ENCODE results near the gene FALEC. TPM values are rescaled to one million over a fixed set of nuclear protein-coding genes. Genes with fewer than 3 reads are reported as not detected.
A peak's percentile ranks its signal among the peaks of the same experiment; 100 is the strongest.
"Not testable (repeated sequence)": the region's sequence is repeated elsewhere in the genome, so short reads cannot be mapped to it uniquely, and the experiment has no call there.

FALEC gene
- total and polyA plus RNA-seq, 2 donors from 2014 or later: not detected

DNA sequence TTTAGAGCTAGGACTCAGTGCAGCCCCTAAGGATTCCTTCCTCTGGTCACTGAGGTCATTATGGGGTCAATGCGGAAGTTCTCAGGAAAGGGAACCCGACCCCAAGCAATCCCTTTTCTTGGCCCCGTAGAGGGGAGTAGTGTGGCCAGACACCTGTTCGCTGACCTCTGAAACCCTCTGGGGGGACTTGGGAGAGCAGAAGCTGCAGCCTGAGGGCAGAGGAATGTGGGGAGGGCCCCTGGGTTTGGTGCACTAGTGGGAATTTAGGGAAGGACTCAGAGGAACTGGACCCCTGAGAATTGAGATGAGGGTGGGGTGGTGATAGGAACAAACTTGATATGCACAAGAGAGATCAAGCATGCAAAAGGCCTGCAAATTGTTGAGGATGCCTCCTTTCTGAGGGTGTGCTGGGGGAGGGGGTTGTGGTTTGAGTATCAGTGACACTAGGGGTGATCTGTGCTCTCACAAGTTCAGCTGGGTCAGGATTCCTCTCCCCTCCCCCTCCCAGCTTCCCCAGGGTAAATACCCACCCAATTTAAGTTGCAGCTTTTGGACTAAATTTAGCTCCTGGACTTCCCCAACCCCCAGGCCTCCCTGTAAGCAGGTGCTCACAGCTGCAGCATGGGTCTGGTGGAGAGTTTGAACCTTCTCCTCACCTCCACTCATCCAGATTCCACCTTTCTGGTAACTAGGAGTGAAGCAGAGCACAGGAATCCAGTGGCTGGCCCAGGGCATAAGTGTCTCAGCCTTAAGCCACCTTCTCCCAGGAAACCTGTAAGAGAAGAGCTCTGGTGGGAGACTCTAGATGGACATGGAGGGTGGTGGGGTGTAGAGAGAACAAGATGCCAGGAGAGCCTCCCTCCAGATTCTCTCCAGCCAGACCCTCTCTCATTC lies 47.1 kb downstream of the FALEC start:
- no peak for FAIRE-seq
- Histone ChIP-seq H3K36me3 (ENCODE audit: control insufficient read depth in 2 of 3, insufficient read depth in 3 of 3, low read length in 3 of 3) (no peaks in the 10 kb centered on the region), H3K4me3 (ENCODE audit: low read length in 3 of 3) (peak overlapping the region in 2 of 3 donors; percentile 47 to 85), H3K9ac (ENCODE audit: low read length in 3 of 3) (peak overlapping the region in 2 of 3 donors; percentile 83 to 99), H3K27ac (ENCODE audit: low read depth in 2 of 2, low read length in 2 of 2) (peak overlapping the region; percentile 100), H3K4me1 (ENCODE audit: control insufficient read depth in 2 of 3, insufficient read depth in 2 of 3, low read depth in 1 of 3, low read length in 3 of 3) (peaks cover 10 to 57% (median 56%) of the 10 kb centered on the region in 3 donors), H3K27me3 (ENCODE audit: control insufficient read depth, insufficient read depth, low read length) (no peaks in the 10 kb centered on the region), H3K9me3 (ENCODE audit: control insufficient read depth in 2 of 3, insufficient read depth in 1 of 3, low read length in 3 of 3) (no peaks in the 10 kb centered on the region)
- intact Hi-C loops (cut with DNase I): no loop called here
- TF ChIP-seq, protein P1, sequence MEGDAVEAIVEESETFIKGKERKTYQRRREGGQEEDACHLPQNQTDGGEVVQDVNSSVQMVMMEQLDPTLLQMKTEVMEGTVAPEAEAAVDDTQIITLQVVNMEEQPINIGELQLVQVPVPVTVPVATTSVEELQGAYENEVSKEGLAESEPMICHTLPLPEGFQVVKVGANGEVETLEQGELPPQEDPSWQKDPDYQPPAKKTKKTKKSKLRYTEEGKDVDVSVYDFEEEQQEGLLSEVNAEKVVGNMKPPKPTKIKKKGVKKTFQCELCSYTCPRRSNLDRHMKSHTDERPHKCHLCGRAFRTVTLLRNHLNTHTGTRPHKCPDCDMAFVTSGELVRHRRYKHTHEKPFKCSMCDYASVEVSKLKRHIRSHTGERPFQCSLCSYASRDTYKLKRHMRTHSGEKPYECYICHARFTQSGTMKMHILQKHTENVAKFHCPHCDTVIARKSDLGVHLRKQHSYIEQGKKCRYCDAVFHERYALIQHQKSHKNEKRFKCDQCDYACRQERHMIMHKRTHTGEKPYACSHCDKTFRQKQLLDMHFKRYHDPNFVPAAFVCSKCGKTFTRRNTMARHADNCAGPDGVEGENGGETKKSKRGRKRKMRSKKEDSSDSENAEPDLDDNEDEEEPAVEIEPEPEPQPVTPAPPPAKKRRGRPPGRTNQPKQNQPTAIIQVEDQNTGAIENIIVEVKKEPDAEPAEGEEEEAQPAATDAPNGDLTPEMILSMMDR (IDR thresholded peaks at IDR 0.05; ENCODE audit: borderline replicate concordance, extremely low read depth, insufficient read depth): no peak
- DNase-seq: peak in 2 of 5 donors; percentile 73 to 79

DNA sequence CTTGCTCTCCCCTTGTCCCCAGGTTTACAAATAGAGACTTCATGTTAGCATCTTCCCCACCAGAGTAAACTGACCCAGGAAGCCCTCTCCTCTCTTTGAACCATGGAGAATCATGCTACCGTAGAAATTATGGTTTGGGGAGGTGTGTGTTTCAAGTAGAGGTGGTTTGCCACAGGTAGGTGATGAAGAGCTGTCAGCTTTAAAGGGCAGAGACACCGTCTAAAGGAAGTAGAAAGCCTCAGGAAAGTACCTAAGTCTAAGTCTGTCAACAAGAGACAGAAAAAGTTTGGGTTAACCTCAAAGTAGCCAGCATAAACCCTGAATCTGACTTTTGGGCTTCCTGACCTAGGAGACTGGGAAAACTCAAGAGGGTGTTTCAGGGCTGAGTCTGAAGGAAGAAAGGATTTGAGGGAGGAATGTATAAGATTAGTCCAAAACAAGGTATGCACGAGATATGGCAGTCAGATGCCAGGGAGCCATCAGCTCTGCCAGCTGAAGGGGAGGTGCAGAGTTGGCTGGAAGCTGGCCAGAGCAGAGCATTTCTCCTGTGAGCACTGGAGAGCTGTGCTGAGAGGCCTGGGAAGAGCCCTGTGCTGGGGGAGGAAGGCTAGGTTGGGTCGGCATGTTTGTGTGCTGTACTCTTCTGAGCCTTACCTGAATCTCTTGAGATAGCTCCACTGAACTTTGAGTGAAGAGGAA lies 47.9 kb downstream of the FALEC start:
- intact Hi-C loops (cut with DNase I): no loop called here
- Histone ChIP-seq H3K9me3 (ENCODE audit: control insufficient read depth in 2 of 3, insufficient read depth in 1 of 3, low read length in 3 of 3) (no peaks in the 10 kb centered on the region), H3K36me3 (ENCODE audit: control insufficient read depth in 2 of 3, insufficient read depth in 3 of 3, low read length in 3 of 3) (no peaks in the 10 kb centered on the region), H3K4me1 (ENCODE audit: control insufficient read depth in 2 of 3, insufficient read depth in 2 of 3, low read depth in 1 of 3, low read length in 3 of 3) (peaks cover 12 to 61% (median 60%) of the 10 kb centered on the region in 3 donors), H3K27ac (ENCODE audit: low read depth in 2 of 2, low read length in 2 of 2) (peak overlapping the region; percentile 100), H3K27me3 (ENCODE audit: control insufficient read depth, insufficient read depth, low read length) (no peaks in the 10 kb centered on the region), H3K9ac (ENCODE audit: low read length in 3 of 3) (peak overlapping the region in 1 of 3 donors; percentile 99), H3K4me3 (ENCODE audit: low read length in 3 of 3) (no peak overlapping the region)
- DNase-seq (peak in 1 of 5 donors; percentile 85), FAIRE-seq (no peak)
- TF ChIP-seq, protein P1 (IDR thresholded peaks at IDR 0.05; ENCODE audit: borderline replicate concordance, extremely low read depth, insufficient read depth): no peak

DNA sequence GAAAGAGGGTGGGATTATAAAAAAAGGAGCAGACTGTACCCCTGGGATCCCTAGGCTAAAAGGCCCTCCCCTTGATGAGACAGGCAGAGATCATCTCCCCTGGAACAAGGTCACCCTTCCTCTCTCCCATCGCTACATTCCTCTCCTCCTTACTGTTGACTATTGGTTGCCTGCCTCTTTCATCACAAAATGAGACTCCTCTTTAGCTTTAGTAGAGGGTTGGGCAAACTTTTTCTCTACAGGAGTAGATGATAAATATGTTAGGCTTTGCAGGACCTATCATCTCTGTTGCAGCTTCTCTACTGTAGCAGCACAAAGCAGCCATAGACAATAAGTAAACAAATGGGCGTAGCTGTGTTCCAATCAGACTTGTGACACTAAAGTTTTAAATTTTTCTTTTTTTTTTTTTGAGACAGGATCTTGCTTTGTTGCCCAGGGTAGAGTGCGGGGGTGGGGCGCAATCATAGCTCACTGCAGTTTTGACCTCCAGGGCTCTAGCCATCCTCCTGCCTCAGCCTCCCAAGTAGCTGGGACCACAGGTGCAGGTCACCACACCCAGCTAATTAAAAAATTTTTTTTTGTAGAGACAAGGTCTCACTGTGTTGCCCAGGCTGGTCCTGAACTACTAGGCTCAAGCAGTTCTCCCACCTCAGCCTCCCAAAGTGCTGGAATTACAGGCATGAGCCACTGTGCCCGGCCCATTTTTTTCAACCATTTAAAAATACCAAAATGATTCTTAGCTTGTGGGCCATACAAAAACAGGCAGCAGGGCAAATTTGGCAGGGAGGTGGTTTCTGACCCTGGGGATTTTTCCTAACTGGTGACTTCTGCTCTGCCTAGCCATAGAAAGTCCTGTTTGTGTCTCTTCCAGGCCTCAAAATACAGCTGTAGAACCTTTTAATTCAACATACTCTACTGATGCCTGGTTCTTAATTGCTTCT lies 48.8 kb downstream of the FALEC start:
- H3K4me3 ChIP-seq (ENCODE audit: low read length in 3 of 3): no peak overlapping the region
- intact Hi-C loops (cut with DNase I): no loop called here
- H3K9ac ChIP-seq (ENCODE audit: low read length in 3 of 3): peak overlapping the region in 2 of 3 donors; percentile 52 to 99
- no peaks in the 10 kb centered on the region for H3K9me3 ChIP-seq (ENCODE audit: control insufficient read depth in 2 of 3, insufficient read depth in 1 of 3, low read length in 3 of 3)
- no peaks in the 10 kb centered on the region for H3K36me3 ChIP-seq (ENCODE audit: control insufficient read depth in 2 of 3, insufficient read depth in 3 of 3, low read length in 3 of 3)
- DNase-seq (peak in 1 of 5 donors; percentile 60), FAIRE-seq (no peak)
- H3K4me1 ChIP-seq (ENCODE audit: control insufficient read depth in 2 of 3, insufficient read depth in 2 of 3, low read depth in 1 of 3, low read length in 3 of 3): peaks cover 16 to 65% (median 64%) of the 10 kb centered on the region in 3 donors
- TF ChIP-seq, protein P1 (IDR thresholded peaks at IDR 0.05; ENCODE audit: borderline replicate concordance, extremely low read depth, insufficient read depth): no peak
- peak overlapping the region; percentile 100 for H3K27ac ChIP-seq (ENCODE audit: low read depth in 2 of 2, low read length in 2 of 2)
- H3K27me3 ChIP-seq (ENCODE audit: control insufficient read depth, insufficient read depth, low read length): no peaks in the 10 kb centered on the region

DNA sequence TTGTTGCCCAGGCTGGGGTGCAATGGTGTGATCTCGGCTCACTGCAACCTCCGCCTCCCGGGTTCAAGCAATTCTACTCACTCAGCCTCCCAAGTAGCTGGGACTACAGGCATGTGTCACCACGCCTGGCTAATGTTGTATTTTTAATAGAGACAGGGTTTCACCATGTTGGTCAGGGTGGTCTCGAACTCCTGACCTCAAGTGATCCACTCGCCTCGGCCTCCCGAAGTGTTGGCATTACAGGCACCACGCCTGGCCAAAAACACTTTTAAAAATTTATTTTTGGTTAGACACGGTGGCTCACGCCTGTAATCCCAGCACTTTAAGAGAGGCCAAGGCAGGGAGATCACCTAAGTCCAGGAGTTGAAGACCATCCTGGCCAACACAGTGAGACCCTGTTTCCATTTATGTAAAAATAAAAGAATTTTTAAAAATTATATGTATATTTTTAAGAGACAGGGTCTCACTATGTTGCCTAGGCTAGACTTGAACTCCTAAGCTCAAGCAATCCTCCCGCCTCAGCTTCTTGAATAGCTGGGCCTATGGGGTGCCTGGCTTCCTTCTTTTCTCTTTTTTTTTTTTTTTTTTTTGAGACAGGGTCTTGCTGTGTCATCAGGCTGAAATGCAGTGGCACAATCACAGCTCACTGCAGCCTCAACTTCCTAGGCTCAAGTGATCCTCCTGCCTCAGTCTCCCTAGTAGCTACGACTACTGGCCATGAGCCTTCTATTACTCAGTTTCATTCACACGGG lies 49.9 kb downstream of the FALEC start:
- FAIRE-seq; H3K36me3 ChIP-seq (ENCODE audit: control insufficient read depth in 2 of 3, insufficient read depth in 3 of 3, low read length in 3 of 3): not testable (repeated sequence)
- peak overlapping the region in 1 of 2 donors; percentile 100 for H3K27ac ChIP-seq (ENCODE audit: low read depth in 2 of 2, low read length in 2 of 2)

More for the DNA sequence above, 49.9 kb downstream of the FALEC start:
- intact Hi-C loops (cut with DNase I); DNase-seq; H3K9ac ChIP-seq (ENCODE audit: low read length in 3 of 3); H3K4me3 ChIP-seq (ENCODE audit: low read length in 3 of 3); H3K9me3 ChIP-seq (ENCODE audit: control insufficient read depth in 2 of 3, insufficient read depth in 1 of 3, low read length in 3 of 3); H3K27me3 ChIP-seq (ENCODE audit: control insufficient read depth, insufficient read depth, low read length): not testable (repeated sequence)
- H3K4me1 ChIP-seq (ENCODE audit: control insufficient read depth in 2 of 3, insufficient read depth in 2 of 3, low read depth in 1 of 3, low read length in 3 of 3): peaks cover 16 to 62% (median 61%) of the 10 kb centered on the region in 3 donors

Measured in kidney (tissue), 14 donors.